Measurements from ENCODE around the gene LRRC61. TPM values are rescaled to one million over a fixed set of nuclear protein-coding genes. Genes with fewer than 3 reads are reported as not detected.

The LRRC61 gene
- total RNA-seq, 1 donor from 2014 or later: 14.0 TPM

- peak; percentile 63 for ATAC-seq
Measured at GRCh38 chr7:150368884-150369747, 46.0 kb downstream of the LRRC61 start.

GRCh38 chr7:150369748-150370501, 46.8 kb downstream of the LRRC61 start:
- ATAC-seq (no peak), DNase-seq (ENCODE audit: low spot score) (no peak)

More at GRCh38 chr7:150368884-150369747, 46.0 kb downstream of the LRRC61 start:
- DNase-seq (ENCODE audit: low spot score): peak; percentile 77

GRCh38 chr7:150370612-150371071, 47.5 kb downstream of the LRRC61 start:
- ATAC-seq: no peak
- no peak for DNase-seq (ENCODE audit: low spot score)

GRCh38 chr7:150371131-150371995, 48.2 kb downstream of the LRRC61 start:
- DNase-seq (ENCODE audit: low spot score) (no peak), ATAC-seq (no peak)

GRCh38 chr7:150371996-150372270, 48.8 kb downstream of the LRRC61 start:
- no peak for ATAC-seq
- no peak for DNase-seq (ENCODE audit: low spot score)

- ATAC-seq (no peak), DNase-seq (ENCODE audit: low spot score) (no peak)
Measured at GRCh38 chr7:150372271-150373048, 49.3 kb downstream of the LRRC61 start.

GRCh38 chr7:150373049-150373801, 50.1 kb downstream of the LRRC61 start:
- no peak for DNase-seq (ENCODE audit: low spot score)
- ATAC-seq: no peak

- ATAC-seq: no peak
- DNase-seq (ENCODE audit: low spot score): no peak
Measured at GRCh38 chr7:150374026-150374425, 50.9 kb downstream of the LRRC61 start.

GRCh38 chr7:150374472-150374871, 51.3 kb downstream of the LRRC61 start:
- ATAC-seq (no peak), DNase-seq (ENCODE audit: low spot score) (no peak)

GRCh38 chr7:150375662-150376521, 52.7 kb downstream of the LRRC61 start:
- peak; percentile 6 for ATAC-seq
- DNase-seq (ENCODE audit: low spot score): no peak

- DNase-seq (ENCODE audit: low spot score): no peak
- no peak for ATAC-seq
Measured at GRCh38 chr7:150376560-150376959, 53.4 kb downstream of the LRRC61 start.

- DNase-seq (ENCODE audit: low spot score) (no peak), ATAC-seq (no peak)
Measured at GRCh38 chr7:150377196-150377595, 54.0 kb downstream of the LRRC61 start.

GRCh38 chr7:150377635-150378034, 54.5 kb downstream of the LRRC61 start:
- DNase-seq (ENCODE audit: low spot score) (no peak), ATAC-seq (no peak)

GRCh38 chr7:150378115-150378852, 55.1 kb downstream of the LRRC61 start:
- DNase-seq (ENCODE audit: low spot score): peak; percentile 70
- peak; percentile 48 for ATAC-seq

GRCh38 chr7:150378853-150379440, 55.8 kb downstream of the LRRC61 start, which contains the start of gene ZNF775:
Gene ZNF775, plus strand, starts transcription at chr7:150379330. Its CDS starts 9,141 bp downstream, at chr7:150388471.
- ATAC-seq: peak; percentile 87

GRCh38 chr7:150379441-150380379, 56.6 kb downstream of the LRRC61 start:
- ATAC-seq (no peak), DNase-seq (ENCODE audit: low spot score) (no peak)

More at GRCh38 chr7:150378853-150379440, 55.8 kb downstream of the LRRC61 start, which contains the start of gene ZNF775:
- peak; percentile 99 for DNase-seq (ENCODE audit: low spot score)

All from left lobe of liver (tissue), 2 donors.